ENCODE measurements around the gene ZNF846.
"Not testable (repeated sequence)": the region's sequence is repeated elsewhere in the genome, so short reads cannot be mapped to it uniquely, and the experiment has no call there.

ZNF846 gene

GRCh38 chr19:9752701-9753443 lies 15.7 kb downstream of the ZNF846 start:
- no peak for DNase-seq (ENCODE audit: low spot score)
- TF ChIP-seq CTCF (IDR thresholded peaks at IDR 0.05; ENCODE audit: extremely low read depth, missing control alignments) = no peak

- no peak for DNase-seq (ENCODE audit: low spot score)
- TF ChIP-seq CTCF (IDR thresholded peaks at IDR 0.05; ENCODE audit: extremely low read depth, missing control alignments) = no peak
Observed at GRCh38 chr19:9751446-9751845, 17.1 kb downstream of the ZNF846 start.

GRCh38 chr19:9741476-9742171 lies 26.9 kb downstream of the ZNF846 start:
- DNase-seq (ENCODE audit: low spot score) = no peak
- no peak for TF ChIP-seq CTCF (IDR thresholded peaks at IDR 0.05; ENCODE audit: extremely low read depth, missing control alignments)

- TF ChIP-seq CTCF (IDR thresholded peaks at IDR 0.05; ENCODE audit: extremely low read depth, missing control alignments) = no peak
- no peak for DNase-seq (ENCODE audit: low spot score)
Observed at GRCh38 chr19:9735986-9736385, 32.6 kb downstream of the ZNF846 start.

- not testable (repeated sequence) for DNase-seq (ENCODE audit: low spot score)
Observed at GRCh38 chr19:9730056-9730455, 38.5 kb downstream of the ZNF846 start.

GRCh38 chr19:9729162-9729561 lies 39.4 kb downstream of the ZNF846 start:
- no peak for TF ChIP-seq CTCF (IDR thresholded peaks at IDR 0.05; ENCODE audit: extremely low read depth, missing control alignments)
- DNase-seq (ENCODE audit: low spot score) = no peak

GRCh38 chr19:9727644-9728043 lies 40.9 kb downstream of the ZNF846 start:
- no peak for DNase-seq (ENCODE audit: low spot score)
- no peak for TF ChIP-seq CTCF (IDR thresholded peaks at IDR 0.05; ENCODE audit: extremely low read depth, missing control alignments)

GRCh38 chr19:9725508-9726201 lies 42.9 kb downstream of the ZNF846 start:
- not testable (repeated sequence) for DNase-seq (ENCODE audit: low spot score)

Measured in GM20000 (cell line).